ENCODE measurements around the gene OR13J1. TPM values are rescaled to one million over a fixed set of nuclear protein-coding genes. Genes with fewer than 3 reads are reported as not detected.

The OR13J1 gene
- total and polyA plus RNA-seq, 4 donors: not detected

- peak overlapping the region; percentile 69 to 82 for H3K9ac ChIP-seq (ENCODE audit: low read depth in 1 of 2, low read length in 2 of 2)
- WGBS: 51% methylated on average over 2 of the region's 2 CpGs
- no peaks in the 10 kb centered on the region for H3K9me3 ChIP-seq (ENCODE audit: control insufficient read depth in 4 of 4, low read length in 3 of 4)
- no peak for DNase-seq (ENCODE audit: low spot score)
- H3K27me3 ChIP-seq (ENCODE audit: control insufficient read depth in 4 of 4, insufficient read depth in 4 of 4, low read length in 3 of 4): no peaks in the 10 kb centered on the region
- H3K36me3 ChIP-seq (ENCODE audit: control insufficient read depth in 4 of 4, insufficient read depth in 3 of 4, low read depth in 1 of 4, low read length in 3 of 4): no peaks in the 10 kb centered on the region
- H3K27ac ChIP-seq (ENCODE audit: low read depth in 1 of 2, low read length in 2 of 2): peak overlapping the region; percentile 62 to 84
- peaks cover 5 to 30% (median 19%) of the 10 kb centered on the region in 4 donors for H3K4me1 ChIP-seq (ENCODE audit: control insufficient read depth in 4 of 4, insufficient read depth in 4 of 4, low read length in 3 of 4)
- peak overlapping the region; percentile 1 to 78 (median 29) for H3K4me3 ChIP-seq (ENCODE audit: low read depth in 1 of 3, low read length in 3 of 3)
- TF ChIP-seq EGR1 (IDR thresholded peaks at IDR 0.05; ENCODE audit: low read depth in 2 of 2) (no peak), MAX (IDR thresholded peaks at IDR 0.05) (no peak), HNF4G (IDR thresholded peaks at IDR 0.05) (no peak), REST (IDR thresholded peaks at IDR 0.05) (no peak), ATF3 (IDR thresholded peaks at IDR 0.05) (no peak), RXRA (IDR thresholded peaks at IDR 0.05) (no peak), FOXA2 (IDR thresholded peaks at IDR 0.05) (no peak), FOXA1 (IDR thresholded peaks at IDR 0.05) (no peak), NR2F2 (IDR thresholded peaks at IDR 0.05) (no peak), CTCF (IDR thresholded peaks at IDR 0.05; ENCODE audit: low read depth, low read length, missing input control) (no peak), TAF1 (conservative IDR thresholded peaks at IDR 0.05) (no peak), GABPA (IDR thresholded peaks at IDR 0.05 in 1 of 2, conservative IDR thresholded peaks at IDR 0.05 in 1 of 2) (no peak), SP1 (IDR thresholded peaks at IDR 0.05) (no peak), YY1 (IDR thresholded peaks at IDR 0.05) (no peak), ZBTB33 (IDR thresholded peaks at IDR 0.05) (no peak), HNF4A (conservative IDR thresholded peaks at IDR 0.05) (no peak)
Measured at GRCh38 chr9:35829764-35830096, 40.5 kb downstream of the OR13J1 start.
